Upper lobe of left lung (tissue), 6 donors: ENCODE data around the gene OR4Q2. TPM values are rescaled to one million over a fixed set of nuclear protein-coding genes. Genes with fewer than 3 reads are reported as not detected.
"Not testable (repeated sequence)": the region's sequence is repeated elsewhere in the genome, so short reads cannot be mapped to it uniquely, and the experiment has no call there.

Source experiments
- ATAC-seq, 2 donors: fragments of 200-7000 bp; cut with Tn5 transposase; one replicate each; pipeline ENCODE4 v1.9.1; 2022; ENCODE audit warnings: mild to moderate bottlenecking in 2 of 2, moderate library complexity in 2 of 2; ENCODE audit not compliant: low FRiP score in 2 of 2
- DNase-seq, 2 donors: peaks; one replicate each; pipeline ENCODE4 v3.0.0-alpha.2; 2019 to 2020
- H3K27ac ChIP-seq, 4 donors: fragments of 200-600 bp; sonication (generic); one replicate each; pipeline ENCODE4 v1.5.1; 2016 to 2019
- H3K27me3 ChIP-seq, 4 donors: fragments of 200-600 bp; sonication (generic); one replicate each; pipeline ENCODE4 v1.5.1; 2017 to 2019
- H3K36me3 ChIP-seq, 4 donors: fragments of 200-600 bp; sonication (generic); one replicate each; pipeline ENCODE4 v1.5.1; 2016 to 2019
- H3K4me1 ChIP-seq, 4 donors: fragments of 200-600 bp; sonication (generic); one replicate each; pipeline ENCODE4 v1.5.1; 2018 to 2019
- H3K4me3 ChIP-seq, 4 donors: fragments of 200-600 bp; sonication (generic); one replicate each; pipeline ENCODE4 v1.5.1; 2017 to 2019; ENCODE audit warnings: mild to moderate bottlenecking in 2 of 4, moderate library complexity in 1 of 4
- H3K9me3 ChIP-seq, 4 donors: fragments of 200-600 bp; sonication (generic); one replicate each; pipeline ENCODE4 v1.5.1; 2018 to 2019
- CTCF ChIP-seq, 6 experiments: fragments of 450-650 bp in 4 of 6; fragments of 200-600 bp in 2 of 6; sonication (generic) in 2 of 6; IDR thresholded peaks; one replicate each; pipeline ENCODE4 v1.5.1; 2016 to 2019; ENCODE audit warnings: antibody characterized with exemption in 6 of 6
- EP300 ChIP-seq, 4 donors: sonication (generic); formaldehyde crosslinking; IDR thresholded peaks; one replicate each; pipeline ENCODE4 v1.5.1; 2017; ENCODE audit warnings: antibody characterized with exemption in 4 of 4, control low read depth in 2 of 4
- POLR2A ChIP-seq, 4 donors: fragments of 450-650 bp; IDR thresholded peaks; one replicate each; pipeline ENCODE4 v1.5.1; 2016 to 2017; ENCODE audit warnings: antibody characterized with exemption in 4 of 4, mild to moderate bottlenecking in 2 of 4
- POLR2AphosphoS5 ChIP-seq, 2 donors: sonication (generic); formaldehyde crosslinking; IDR thresholded peaks; one replicate each; pipeline ENCODE4 v1.5.1; 2017; ENCODE audit warnings: antibody characterized with exemption in 2 of 2
- WGBS, 2 donors: methylation state at CpG; one replicate each; pipeline ENCODE4 v1.1.5; 2017 to 2018; 5-methylcytosine and 5-hydroxymethylcytosine counted together
- total RNA-seq, 6 donors: library from RNA; depleted of rRNA in 4 of 6; stranded (reverse); fragments of >200 nt in 4 of 6; gene quantifications; one replicate each; pipeline versions ENCODE4 v1.1.0 to v1.2.1, GENCODE V29; 2016 to 2021
- donor health status: DM: no; HTN: no; CAD: no; lungs with moderate emphysema.
- donor health status: DM: no; HTN: yes; CAD: no; lungs with severe emphysema.

Gene OR4Q2
- total RNA-seq, result not detected

- ATAC-seq, result no peak
- no peak for TF ChIP-seq POLR2AphosphoS5 (IDR thresholded peaks at IDR 0.05)
- no peak for TF ChIP-seq POLR2A (IDR thresholded peaks at IDR 0.05)
- no peak for TF ChIP-seq EP300 (IDR thresholded peaks at IDR 0.05)
- no peak for TF ChIP-seq CTCF (IDR thresholded peaks at IDR 0.05)
- Histone ChIP-seq H3K4me3 (no peak within 1 kb of the TSS), H3K36me3 (no peaks in the 10 kb centered on the region), H3K27me3 (no peaks in the 10 kb centered on the region), H3K9me3 (no peaks in the 10 kb centered on the region), H3K4me1 (no peaks in the 10 kb centered on the region), H3K27ac (no peak within 1 kb of the TSS)
- no peak for DNase-seq
Observed at GRCh38 chr14:20001863-20002262, at the start of gene OR4Q2. Gene OR4Q2, plus strand, starts transcription at chr14:20002163.

GRCh38 chr14:19969735-19970134, 32.2 kb upstream of the OR4Q2 start:
- H3K27ac ChIP-seq, DNase-seq, H3K36me3 ChIP-seq, H3K4me3 ChIP-seq, H3K9me3 ChIP-seq, ATAC-seq, H3K27me3 ChIP-seq, H3K4me1 ChIP-seq: not testable (repeated sequence)
- WGBS, 2 donors, result 44 to 60% methylated on average over 2 of the region's 2 CpGs

- ATAC-seq, result no peak
- Histone ChIP-seq H3K4me3 (no peak overlapping the region), H3K36me3 (no peaks in the 10 kb centered on the region), H3K9me3 (no peaks in the 10 kb centered on the region), H3K4me1 (no peaks in the 10 kb centered on the region), H3K27ac (no peak overlapping the region), H3K27me3 (no peaks in the 10 kb centered on the region)
- TF ChIP-seq POLR2A (IDR thresholded peaks at IDR 0.05), result no peak
- TF ChIP-seq POLR2AphosphoS5 (IDR thresholded peaks at IDR 0.05), result no peak
- TF ChIP-seq EP300 (IDR thresholded peaks at IDR 0.05), result no peak
- TF ChIP-seq CTCF (IDR thresholded peaks at IDR 0.05), result no peak
- DNase-seq, result no peak
- WGBS, 2 donors, result 75 to 77% methylated on average over 1 of the region's 1 CpG
Observed at GRCh38 chr14:19974844-19975243, 27.1 kb upstream of the OR4Q2 start.

DNA sequence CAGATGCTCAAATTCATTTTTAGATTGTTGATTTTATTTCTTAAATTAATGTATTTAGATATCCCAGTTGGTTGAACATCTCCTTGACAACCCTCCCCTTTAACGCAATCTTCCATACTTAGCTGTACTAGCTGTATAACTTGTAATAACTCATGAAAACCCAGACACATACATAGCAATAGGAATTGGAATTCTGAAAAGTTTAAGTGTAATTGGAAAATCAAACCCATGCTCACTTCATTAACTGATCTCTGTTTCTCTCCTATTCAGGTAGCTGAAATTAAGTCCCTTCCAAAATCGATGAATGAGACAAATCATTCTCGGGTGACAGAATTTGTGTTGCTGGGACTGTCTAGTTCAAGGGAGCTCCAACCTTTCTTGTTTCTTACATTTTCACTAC, 26.7 kb upstream of the OR4Q2 start, which contains the start of gene OR4K15:
OR4K15 (plus strand) TSS at position 301 of the 400 bp plus-strand sequence; CDS start at position 301, 0 bp downstream.
- Histone ChIP-seq H3K36me3 (no peaks in the 10 kb centered on the region), H3K9me3 (no peaks in the 10 kb centered on the region), H3K27ac (no peak within 1 kb of the TSS), H3K4me3 (no peak within 1 kb of the TSS), H3K27me3 (no peaks in the 10 kb centered on the region), H3K4me1 (no peaks in the 10 kb centered on the region)
- 93 to 94% methylated on average over 3 of the region's 3 CpGs for WGBS, 2 donors
- ATAC-seq (no peak), DNase-seq (no peak)
- TF ChIP-seq POLR2A (IDR thresholded peaks at IDR 0.05) (no peak), EP300 (IDR thresholded peaks at IDR 0.05) (no peak), POLR2AphosphoS5 (IDR thresholded peaks at IDR 0.05) (no peak), CTCF (IDR thresholded peaks at IDR 0.05) (no peak)

DNA sequence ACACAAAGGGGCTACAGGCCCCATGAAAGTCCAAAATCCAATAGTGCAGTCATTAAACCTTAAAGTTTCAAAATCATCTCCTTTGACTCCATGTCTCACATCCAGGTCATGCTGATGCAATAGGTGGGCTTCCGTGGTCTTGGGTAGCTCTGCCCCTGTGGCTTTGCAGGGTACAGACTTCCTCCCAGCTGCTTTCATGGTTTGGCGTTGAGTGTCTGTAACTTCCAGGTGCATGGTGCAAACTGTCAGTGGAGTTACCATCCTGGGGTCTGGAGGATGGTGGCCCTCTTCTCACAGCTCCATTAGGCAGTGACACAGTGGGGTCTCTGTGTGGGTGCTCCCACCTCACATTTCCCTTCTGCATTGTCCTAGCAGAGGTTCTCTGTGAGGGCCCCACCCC, 8.5 kb upstream of the OR4Q2 start:
- H3K36me3 ChIP-seq, result no peaks in the 10 kb centered on the region

More for the DNA sequence above, 8.5 kb upstream of the OR4Q2 start:
- H3K4me3 ChIP-seq, result no peak overlapping the region
- no peaks in the 10 kb centered on the region for H3K4me1 ChIP-seq
- no peaks in the 10 kb centered on the region for H3K27me3 ChIP-seq
- H3K27ac ChIP-seq, result no peak overlapping the region
- WGBS, 2 donors, result 61% methylated on average over 2 of the region's 2 CpGs; no CpG with 5 or more reads in 1 of the 2 donors
- ATAC-seq (no peak), DNase-seq (no peak)
- no peaks in the 10 kb centered on the region for H3K9me3 ChIP-seq
- no peak for TF ChIP-seq EP300 (IDR thresholded peaks at IDR 0.05)
- no peak for TF ChIP-seq POLR2A (IDR thresholded peaks at IDR 0.05)
- no peak for TF ChIP-seq CTCF (IDR thresholded peaks at IDR 0.05)
- no peak for TF ChIP-seq POLR2AphosphoS5 (IDR thresholded peaks at IDR 0.05)
